GM23338 (cell line): ENCODE data around the gene QKI. TPM values are rescaled to one million over a fixed set of nuclear protein-coding genes. Genes with fewer than 3 reads are reported as not detected.
A peak's percentile ranks its signal among the peaks of the same experiment; 100 is the strongest.

Source experiments
- ATAC-seq: fragments of 200-7000 bp; cut with Tn5 transposase; 3 replicates; pipeline ENCODE4 v1.9.1; 2020
- DNase-seq: peaks from one replicate; pipeline ENCODE4 v3.0.0-alpha.2; 2015; ENCODE audit warnings: low spot score
- H2AFZ ChIP-seq: fragments of 200-600 bp; sonication (generic); 2 replicates; pipeline ENCODE4 v1.8.0; 2016; ENCODE audit warnings: antibody characterized with exemption, mild to moderate bottlenecking, moderate library complexity
- H3F3A ChIP-seq: fragments of 200-600 bp; sonication (generic); replicated peaks from 2 replicates; pipeline ENCODE4 v1.8.0; 2017; ENCODE audit warnings: antibody characterized with exemption, mixed run types, low read depth
- H3K27ac ChIP-seq: fragments of 200-600 bp; sonication (generic); 2 replicates; pipeline ENCODE4 v1.6.1; 2016; ENCODE audit warnings: low read depth
- H3K27me3 ChIP-seq: fragments of 200-600 bp; sonication (generic); 2 replicates; pipeline ENCODE4 v1.8.0; 2016; ENCODE audit warnings: mild to moderate bottlenecking, mixed run types, moderate library complexity; ENCODE audit not compliant: insufficient read depth
- H3K36me3 ChIP-seq: fragments of 200-600 bp; sonication (generic); 2 replicates; pipeline ENCODE4 v1.8.0; 2016; ENCODE audit warnings: mild to moderate bottlenecking; ENCODE audit not compliant: insufficient read depth
- H3K4me1 ChIP-seq: fragments of 200-600 bp; sonication (generic); 2 replicates; pipeline ENCODE4 v1.8.0; 2016; ENCODE audit warnings: mild to moderate bottlenecking, moderate library complexity; ENCODE audit not compliant: insufficient read depth
- H3K4me2 ChIP-seq: fragments of 200-600 bp; sonication (generic); 2 replicates; pipeline ENCODE4 v1.7.1; 2017; ENCODE audit warnings: mixed run types
- H3K4me3 ChIP-seq: fragments of 200-600 bp; sonication (generic); 2 replicates; pipeline ENCODE4 v1.6.1; 2016; ENCODE audit warnings: mixed run types
- H3K79me2 ChIP-seq: fragments of 200-600 bp; sonication (generic); replicated peaks from 2 replicates; pipeline ENCODE4 v1.8.0; 2017; ENCODE audit warnings: mild to moderate bottlenecking; ENCODE audit not compliant: insufficient read depth
- H3K9me2 ChIP-seq: fragments of 200-600 bp; sonication (generic); 2 replicates; pipeline ENCODE4 v1.8.0; 2017; ENCODE audit not compliant: insufficient read depth
- H4K20me1 ChIP-seq: fragments of 200-600 bp; sonication (generic); replicated peaks from 2 replicates; pipeline ENCODE4 v1.8.0; 2017; ENCODE audit warnings: mild to moderate bottlenecking; ENCODE audit not compliant: insufficient read depth
- H3K27ac Mint-ChIP-seq: 2 replicates; pipeline ENCODE4 v1.8.0; 2020; ENCODE audit warnings: inconsistent platforms, mild to moderate bottlenecking, moderate library complexity, mixed read lengths
- H3K27me3 Mint-ChIP-seq: 3 replicates; pipeline ENCODE4 v1.8.0; 2022; ENCODE audit warnings: low read depth, mild to moderate bottlenecking, moderate library complexity, mixed read lengths, inconsistent platforms; ENCODE audit not compliant: insufficient read depth, poor library complexity
- H3K36me3 Mint-ChIP-seq: 3 replicates; pipeline ENCODE4 v1.8.0; 2021; ENCODE audit warnings: low read depth, mild to moderate bottlenecking, inconsistent platforms, moderate library complexity, mixed read lengths
- H3K4me1 Mint-ChIP-seq: 3 replicates; pipeline ENCODE4 v1.8.0; 2020; ENCODE audit warnings: mild to moderate bottlenecking, inconsistent platforms, mixed read lengths
- H3K4me3 Mint-ChIP-seq: 3 replicates; pipeline ENCODE4 v1.8.0; 2021; ENCODE audit warnings: moderate library complexity, mild to moderate bottlenecking, inconsistent platforms, mixed read lengths
- H3K9me3 Mint-ChIP-seq: 3 replicates; pipeline ENCODE4 v1.8.0; 2020; ENCODE audit warnings: moderate library complexity, mild to moderate bottlenecking, inconsistent platforms, mixed read lengths
- CTCF ChIP-seq, 2 experiments: fragments of 200-600 bp in 1 of 2; sonication (generic) in 1 of 2; conservative IDR thresholded peaks; 2 replicates each; pipeline versions ENCODE4 v1.5.1 to v1.6.1; 2016 to 2017; ENCODE audit warnings: antibody characterized with exemption in 2 of 2, low read depth in 2 of 2, mild to moderate bottlenecking in 2 of 2, moderate library complexity in 1 of 2
- EZH2 ChIP-seq: fragments of 200-600 bp; sonication (generic); IDR thresholded peaks from one replicate; pipeline ENCODE4 v1.8.0; 2017; ENCODE audit warnings: antibody characterized with exemption, mild to moderate bottlenecking, low read depth; ENCODE audit not compliant: unreplicated experiment
- JUNB ChIP-seq: IDR thresholded peaks from one replicate; pipeline ENCODE4 v1.6.1; 2016; ENCODE audit warnings: antibody characterized with exemption; ENCODE audit not compliant: unreplicated experiment
- NANOG ChIP-seq: IDR thresholded peaks from 2 replicates; pipeline ENCODE4 v1.6.1; 2016; ENCODE audit warnings: antibody characterized with exemption, borderline replicate concordance
- REST ChIP-seq: IDR thresholded peaks from one replicate; pipeline ENCODE4 v1.6.1; 2018; ENCODE audit warnings: antibody characterized with exemption; ENCODE audit not compliant: unreplicated experiment
- STAT1 ChIP-seq: IDR thresholded peaks from one replicate; pipeline ENCODE4 v1.6.1; 2016; ENCODE audit warnings: antibody characterized with exemption; ENCODE audit not compliant: unreplicated experiment
- polyA plus RNA-seq: library from polyadenylated mRNA; unstranded; fragments of >200 nt; fragmentation: Nextera tagmentation; extraction: Ambion mirVana; gene quantifications from 2 replicates; pipeline ENCODE4 v1.2.1, GENCODE V29; 2016
- total RNA-seq: library from RNA; depleted of rRNA; stranded (reverse); fragments of >200 nt; shearing (Covaris generic); gene quantifications from 2 replicates; pipeline ENCODE4 v1.2.3, GENCODE V29; 2014

The QKI gene
- total and polyA plus RNA-seq, 2 experiments from 2014 or later, result 60.8 to 159 TPM

- TF ChIP-seq JUNB, result no peak
- TF ChIP-seq EZH2, result no peak
Measured at GRCh38 chr6:163554032-163554431, 139.5 kb downstream of the QKI start (continued).

- H3K27me3 ChIP-seq, result no peaks in the 10 kb centered on the region
- no peaks in the 10 kb centered on the region for H3F3A ChIP-seq
- H3K36me3 Mint-ChIP-seq, result peaks cover 39% of the 10 kb centered on the region
- no peak overlapping the region for H3K4me3 Mint-ChIP-seq
- H4K20me1 ChIP-seq, result no peaks in the 10 kb centered on the region; the same call in 1 of the 2 replicates
- H3K4me1 ChIP-seq, result no peaks in the 10 kb centered on the region
- H3K36me3 ChIP-seq, result no peaks in the 10 kb centered on the region
- H3K27me3 Mint-ChIP-seq, result peaks cover 2% of the 10 kb centered on the region
- H3K4me2 ChIP-seq, result no peak overlapping the region
- no peak overlapping the region for H3K27ac Mint-ChIP-seq
- peaks cover 4% of the 10 kb centered on the region; the same call in 2 of the 3 replicates for H3K4me1 Mint-ChIP-seq
- no peak overlapping the region for H2AFZ ChIP-seq
- no peaks in the 10 kb centered on the region; the same call in 2 of the 3 replicates for H3K9me3 Mint-ChIP-seq
- H3K9me2 ChIP-seq, result 0 out of 2 replicates have a peak, but pooled peaks cover 3% of the 10 kb centered on the region
- peaks cover 66% of the 10 kb centered on the region for H3K79me2 ChIP-seq
- ATAC-seq (peak; percentile 87), DNase-seq (peak; percentile 81)
- H3K27ac ChIP-seq, result no peak overlapping the region
- no peak overlapping the region for H3K4me3 ChIP-seq
- TF ChIP-seq EZH2 (no peak), CTCF (conservative IDR thresholded peaks at IDR 0.05; ENCODE audit: low read depth in 2 of 2) (peak; percentile 83 to 93)
Measured at GRCh38 chr6:163554663-163555062, 140.1 kb downstream of the QKI start.

GRCh38 chr6:163559661-163560060 is 145.1 kb downstream of the QKI start:
- H3K4me1 ChIP-seq, result peaks cover 10% of the 10 kb centered on the region
- H3K9me2 ChIP-seq, result no peaks in the 10 kb centered on the region
- H3K27me3 ChIP-seq, result no peaks in the 10 kb centered on the region
- H3F3A ChIP-seq, result no peaks in the 10 kb centered on the region
- DNase-seq, result no peak
- Mint-ChIP-seq H3K27ac (no peak overlapping the region), H3K27me3 (peaks cover 2% of the 10 kb centered on the region), H3K4me3 (no peak overlapping the region), H3K4me1 (peaks cover 19% of the 10 kb centered on the region), H3K36me3 (peaks cover 30% of the 10 kb centered on the region), H3K9me3 (no peaks in the 10 kb centered on the region; the same call in 2 of the 3 replicates)
- H3K79me2 ChIP-seq, result peaks cover 64% of the 10 kb centered on the region
- H3K4me3 ChIP-seq, result no peak overlapping the region
- no peak overlapping the region for H3K27ac ChIP-seq
- no peaks in the 10 kb centered on the region for H3K36me3 ChIP-seq
- H2AFZ ChIP-seq, result no peak overlapping the region
- no peak overlapping the region for H3K4me2 ChIP-seq
- H4K20me1 ChIP-seq, result no peaks in the 10 kb centered on the region
- no peak for ATAC-seq
- no peak for TF ChIP-seq NANOG
- TF ChIP-seq STAT1, result no peak
- TF ChIP-seq EZH2, result no peak
- no peak for TF ChIP-seq REST
